MM.1S (cell line): Measurements from ENCODE around the gene PLCB1.

Experiments used
- CTCF ChIP-seq: fragments of 300-600 bp; sonication (generic); IDR thresholded peaks from 2 replicates; pipeline ENCODE4 v1.5.1; 2016; ENCODE audit warnings: antibody characterized with exemption, low read length, mixed read lengths
- EZH2phosphoT487 ChIP-seq: fragments of 300-600 bp; sonication (generic); IDR thresholded peaks from 2 replicates; pipeline ENCODE4 v1.6.1; 2018; ENCODE audit warnings: antibody characterized with exemption, low read length

- TF ChIP-seq EZH2phosphoT487: no peak
- TF ChIP-seq CTCF: no peak
Measured at GRCh38 chr20:8530022-8530421, 398.0 kb downstream of the PLCB1 start.
